Raji (cell line): ENCODE data around the gene SLC1A2.

Experiments used
- POLR2A ChIP-seq: IDR thresholded peaks from 2 replicates; pipeline ENCODE4 v1.6.1; 2011; ENCODE audit warnings: low read depth, low read length, control low read depth; ENCODE audit not compliant: insufficient read depth

Gene SLC1A2

DNA sequence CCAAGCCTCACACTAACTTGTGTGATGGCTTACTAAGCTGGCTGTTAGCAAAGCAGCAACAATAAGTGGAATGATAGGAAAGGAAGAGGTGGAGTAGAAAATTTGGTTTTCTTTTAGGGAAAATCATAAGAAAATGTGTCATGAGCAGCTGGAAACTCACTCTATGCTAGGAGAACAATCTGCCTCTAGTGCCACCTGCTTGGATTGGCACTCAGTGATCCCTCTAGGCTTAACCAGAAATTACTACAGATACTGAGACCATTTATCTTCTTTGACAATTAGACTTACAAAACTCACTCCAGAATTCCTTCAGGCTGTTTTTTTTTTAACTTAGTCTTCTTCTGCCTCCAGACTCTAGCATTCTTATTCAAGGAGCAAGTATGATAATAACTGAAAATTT is 163.1 kb downstream of the SLC1A2 start:
- no peak for TF ChIP-seq POLR2A

DNA sequence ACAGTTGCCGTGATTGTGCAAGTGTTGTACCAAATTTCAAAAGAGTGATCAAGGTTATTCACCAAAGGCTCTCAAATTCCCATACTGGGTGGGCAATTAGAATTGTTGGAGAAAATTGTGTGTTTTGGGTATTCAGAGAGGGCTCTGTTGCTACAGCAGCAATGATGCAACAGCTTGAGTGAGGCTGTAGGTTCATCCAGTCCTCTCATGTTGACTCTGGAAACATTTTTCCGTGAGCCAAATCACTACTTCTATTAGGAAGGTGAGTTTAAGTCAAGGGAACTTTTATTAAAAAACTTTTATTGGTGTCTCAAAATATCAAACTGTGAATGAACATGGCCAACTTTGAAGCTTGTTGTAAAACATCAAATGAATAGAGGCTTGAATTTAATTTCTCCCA is 163.8 kb downstream of the SLC1A2 start:
- TF ChIP-seq POLR2A = no peak

DNA sequence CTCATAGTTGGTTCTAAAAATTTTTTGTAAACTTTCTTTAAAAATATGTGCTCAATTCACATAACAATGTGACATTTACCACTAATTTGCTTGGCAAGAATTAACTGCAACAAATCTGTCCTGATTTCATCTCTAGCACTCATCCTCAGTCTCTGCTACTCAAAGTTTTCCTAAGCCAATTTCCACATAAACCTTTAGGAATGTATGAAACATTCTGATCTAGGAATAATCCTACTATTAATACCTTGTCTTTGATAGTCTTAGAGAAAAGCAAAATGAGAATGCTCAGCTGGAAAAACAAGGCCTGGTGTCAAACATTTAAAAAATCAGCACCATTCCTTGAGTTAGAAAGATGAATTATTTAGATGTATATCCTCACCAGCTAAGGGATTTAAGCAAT is 166.1 kb downstream of the SLC1A2 start:
- no peak for TF ChIP-seq POLR2A

DNA sequence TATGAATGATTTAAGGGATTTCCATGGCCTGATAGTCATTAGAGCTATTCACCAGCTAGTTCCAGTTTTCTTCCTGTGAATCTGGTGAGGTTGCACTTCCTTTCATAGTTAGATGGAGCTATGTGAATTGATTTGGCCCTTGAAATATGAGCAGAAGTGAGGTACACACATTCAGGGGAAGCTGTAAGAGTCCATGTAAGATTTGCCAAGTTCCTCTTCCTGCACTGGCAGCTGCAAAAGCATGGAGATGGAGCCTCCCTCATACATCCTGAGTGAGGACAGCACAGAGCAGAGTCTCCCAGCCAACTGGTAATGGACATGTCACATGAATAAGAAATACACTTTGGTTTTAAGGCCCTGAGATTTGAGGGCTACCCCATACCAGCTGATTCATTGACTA is 168.7 kb downstream of the SLC1A2 start:
- TF ChIP-seq POLR2A = no peak

DNA sequence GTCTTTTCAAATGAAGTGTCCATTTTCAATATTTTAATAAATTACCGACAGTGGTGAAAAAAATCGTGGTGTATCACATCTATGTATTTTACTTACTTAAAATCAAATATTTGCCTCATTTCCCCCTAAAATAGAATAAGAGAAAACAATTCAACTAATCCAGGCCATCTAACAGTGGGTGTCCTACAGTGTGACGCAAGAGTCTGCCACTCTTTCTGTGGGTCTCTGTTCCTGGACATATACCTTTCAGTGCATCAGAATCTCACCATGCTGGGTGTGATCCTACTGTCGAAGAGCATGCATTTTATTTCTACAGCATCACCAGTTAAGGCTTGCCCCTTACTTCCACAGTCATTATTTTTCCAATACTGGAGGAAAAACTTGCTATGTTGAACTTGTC is 169.2 kb downstream of the SLC1A2 start:
- no peak for TF ChIP-seq POLR2A

DNA sequence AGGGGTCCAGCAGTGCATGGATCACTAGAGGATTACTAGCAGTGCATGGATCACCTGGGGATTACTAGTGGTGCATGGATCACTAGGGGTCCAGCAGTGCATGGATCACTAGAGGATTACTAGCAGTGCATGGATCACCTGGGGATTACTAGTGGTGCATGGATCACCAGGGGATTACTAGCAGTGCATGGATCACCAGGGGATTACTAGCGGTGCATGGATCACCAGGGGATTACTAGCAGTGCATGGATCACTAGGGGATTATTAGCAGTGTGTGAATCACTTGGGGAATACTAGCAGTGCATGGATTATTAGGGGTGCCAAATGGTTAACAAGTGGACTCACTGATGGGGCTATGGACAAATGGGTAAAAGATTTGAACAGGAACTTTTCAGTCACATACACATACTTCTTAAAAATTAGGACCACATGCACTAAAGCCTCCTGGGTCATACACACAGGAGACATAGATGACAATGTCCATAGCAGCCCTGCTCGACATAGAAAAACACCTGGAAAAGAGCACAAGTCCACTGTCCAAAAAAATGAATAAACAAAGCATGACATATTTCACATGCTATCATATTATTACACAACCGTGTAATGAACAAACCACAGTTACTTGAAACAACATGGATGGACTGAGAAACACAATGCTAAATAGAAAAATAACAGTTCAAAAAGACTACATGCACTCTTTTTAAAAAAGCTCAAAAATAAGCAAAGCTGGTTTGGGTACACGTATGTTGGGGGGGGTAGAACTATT is 170.6 kb downstream of the SLC1A2 start:
- no peak for TF ChIP-seq POLR2A

DNA sequence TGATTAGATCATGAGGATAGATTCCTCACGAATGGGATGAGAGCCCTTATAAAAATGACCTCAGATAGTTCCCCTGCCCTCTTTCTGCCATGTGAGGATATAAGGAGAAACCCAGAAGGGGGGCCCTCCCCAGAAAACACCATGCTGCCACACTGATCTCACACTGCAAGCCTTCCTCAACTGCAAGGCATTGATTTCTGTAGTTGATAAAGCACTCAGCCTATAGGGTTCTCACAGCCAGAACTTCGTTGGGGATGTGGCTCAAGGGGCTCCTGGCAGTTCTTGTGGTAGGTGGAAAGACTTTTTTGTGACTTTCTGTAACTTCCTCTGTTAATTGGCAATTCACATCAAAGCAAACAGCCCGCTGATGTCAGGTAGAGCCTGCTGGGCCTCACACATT is 171.5 kb downstream of the SLC1A2 start:
- TF ChIP-seq POLR2A = no peak

DNA sequence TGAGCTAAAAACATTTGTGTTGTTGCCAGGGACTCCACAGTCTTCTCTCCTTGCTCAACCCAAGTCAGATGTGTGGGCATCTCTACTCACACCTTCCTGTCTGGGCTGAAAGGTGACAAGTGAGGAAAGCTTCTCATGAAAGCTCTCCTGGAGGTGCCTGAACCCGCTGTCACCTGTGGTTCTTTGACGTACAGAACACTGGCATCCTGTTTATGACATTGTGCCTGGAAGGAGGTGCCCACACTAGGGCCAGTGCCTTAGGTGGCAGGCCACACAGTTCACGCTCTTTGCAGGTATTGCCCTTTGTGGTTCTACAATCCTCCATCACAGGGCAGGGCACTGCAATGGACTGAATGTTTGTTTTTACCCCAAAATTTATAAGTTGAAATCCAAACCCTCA is 171.9 kb downstream of the SLC1A2 start:
- TF ChIP-seq POLR2A = no peak

DNA sequence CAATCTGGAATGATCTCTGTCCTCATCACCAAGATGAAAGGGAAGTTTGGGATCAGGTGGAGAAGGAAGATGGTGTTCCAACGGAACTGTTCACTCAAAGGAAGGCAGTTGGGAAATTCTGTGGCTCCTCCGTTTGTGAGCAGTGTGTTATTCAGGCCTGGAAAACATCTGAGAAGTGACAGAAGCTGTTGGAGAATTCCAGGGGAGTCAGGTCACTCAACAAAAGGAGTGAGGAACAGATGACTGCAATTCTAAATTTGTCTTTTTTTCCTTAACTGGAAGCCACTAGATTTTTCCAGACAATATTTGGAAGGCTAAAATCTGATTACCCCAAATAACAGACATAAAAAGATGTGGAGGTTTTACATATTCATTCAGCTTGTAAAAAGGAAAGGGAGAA is 172.6 kb downstream of the SLC1A2 start:
- TF ChIP-seq POLR2A = no peak

DNA sequence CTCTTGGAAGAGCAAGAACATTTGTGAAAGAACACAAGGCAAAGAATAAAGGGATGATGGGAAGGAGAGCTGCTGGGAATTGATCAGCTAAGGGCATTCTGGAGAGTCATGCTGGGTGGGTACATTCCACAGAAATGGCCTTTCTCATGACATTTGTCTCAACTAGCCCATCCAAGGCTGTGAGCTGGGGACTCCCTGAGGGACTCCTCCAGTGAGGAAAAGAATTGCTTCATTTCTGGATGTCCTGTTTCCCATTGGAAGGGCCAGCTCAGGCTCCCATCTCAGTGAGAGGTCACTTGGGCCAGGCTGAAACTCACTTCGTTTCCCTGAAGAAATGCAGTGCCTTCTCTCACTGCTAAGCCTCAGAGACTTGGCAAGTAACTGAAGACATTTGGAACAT is 173.6 kb downstream of the SLC1A2 start:
- no peak for TF ChIP-seq POLR2A

DNA sequence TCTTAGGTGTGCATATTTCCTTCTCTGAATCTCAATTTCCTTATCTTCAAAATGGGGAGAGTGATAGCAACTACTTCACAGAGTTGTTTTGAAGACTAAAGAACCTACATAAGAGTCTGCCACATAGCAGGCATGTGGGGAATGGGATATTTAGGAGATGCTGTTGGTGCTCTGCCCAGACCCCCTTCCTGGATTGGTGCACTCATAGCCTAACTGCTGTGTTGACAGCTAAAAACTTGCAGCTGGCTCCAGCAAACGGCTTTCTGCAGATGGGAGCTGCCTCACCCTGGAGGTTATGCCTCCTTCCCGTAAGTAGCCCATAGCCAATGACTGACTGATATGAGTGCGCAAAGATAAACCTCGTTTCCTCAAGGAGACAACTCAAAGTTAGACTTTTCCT is 174.3 kb downstream of the SLC1A2 start:
- TF ChIP-seq POLR2A = no peak

DNA sequence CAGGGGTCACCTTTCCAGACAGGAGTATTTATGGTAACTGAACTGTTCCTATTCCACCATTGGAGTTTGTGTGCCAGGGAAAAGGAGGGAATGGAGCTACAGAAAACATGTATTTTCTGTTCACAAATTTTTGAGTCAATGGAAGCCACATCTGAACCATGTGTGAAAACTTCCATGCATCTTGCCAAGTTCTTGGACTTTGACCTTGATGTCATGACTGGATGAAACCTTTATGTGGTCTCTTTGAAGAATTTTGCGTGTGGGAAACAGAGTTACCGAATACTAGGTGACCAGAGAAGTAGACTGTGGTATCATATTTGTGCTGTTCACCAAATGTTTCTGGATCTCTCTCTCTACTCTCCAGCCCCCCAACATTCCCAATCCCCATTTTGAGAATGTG is 175.6 kb downstream of the SLC1A2 start:
- no peak for TF ChIP-seq POLR2A

DNA sequence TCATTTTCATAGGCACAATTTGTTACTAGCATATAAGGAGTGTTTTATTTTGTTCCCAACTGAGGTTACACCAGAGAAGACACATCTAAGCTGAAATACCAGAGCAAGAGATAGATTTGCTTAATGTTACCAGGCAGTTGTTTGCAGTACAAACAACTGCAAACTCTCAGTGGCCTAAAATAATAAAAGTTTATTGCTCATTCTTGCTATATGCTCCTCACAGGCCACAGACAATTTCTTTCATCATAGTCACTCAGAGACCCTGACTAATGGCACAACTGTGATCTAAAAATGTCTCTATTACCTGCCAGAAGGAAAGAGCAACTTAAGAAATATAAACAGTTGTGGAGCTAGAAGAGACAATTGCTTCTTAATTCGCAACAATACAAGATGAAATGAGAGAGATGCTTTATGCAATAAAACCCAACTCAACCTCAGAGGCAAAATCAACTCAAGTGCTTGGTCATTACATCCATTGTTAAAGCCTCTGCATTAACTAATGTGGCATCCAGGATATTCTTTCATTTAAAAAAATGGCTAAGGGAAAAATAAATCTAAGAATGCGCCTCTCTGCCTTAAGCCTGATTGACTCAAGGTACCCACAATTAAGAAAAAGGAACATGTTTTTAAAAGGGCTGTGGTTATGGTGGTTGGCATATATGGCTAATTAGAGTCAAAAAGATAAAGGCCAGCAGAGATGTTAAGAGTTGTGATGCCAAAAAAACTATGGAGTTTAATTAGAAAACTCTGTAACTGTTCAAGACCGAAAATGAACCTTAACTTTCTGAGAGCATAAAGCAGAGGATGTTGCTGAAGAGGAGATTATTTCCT is 176.7 kb downstream of the SLC1A2 start:
- TF ChIP-seq POLR2A = no peak

DNA sequence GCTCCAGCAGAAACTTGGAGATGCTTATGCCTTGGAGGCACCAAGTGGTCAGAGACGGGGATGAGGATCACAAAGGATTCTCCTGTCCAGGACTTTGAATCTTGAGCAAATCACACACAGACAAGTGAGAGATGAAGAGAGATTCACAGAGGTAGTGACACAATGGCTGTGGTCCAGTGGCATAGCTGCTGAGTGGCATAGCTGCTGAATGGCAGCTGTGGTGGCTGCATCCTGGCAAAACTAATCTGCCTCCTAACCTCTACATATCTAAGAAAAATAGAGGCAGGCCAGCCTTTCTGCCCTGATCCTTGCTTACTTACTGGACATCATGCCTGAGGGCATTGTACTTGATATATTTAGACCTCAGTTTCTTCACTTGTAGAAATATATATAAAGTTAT is 177.8 kb downstream of the SLC1A2 start:
- no peak for TF ChIP-seq POLR2A

DNA sequence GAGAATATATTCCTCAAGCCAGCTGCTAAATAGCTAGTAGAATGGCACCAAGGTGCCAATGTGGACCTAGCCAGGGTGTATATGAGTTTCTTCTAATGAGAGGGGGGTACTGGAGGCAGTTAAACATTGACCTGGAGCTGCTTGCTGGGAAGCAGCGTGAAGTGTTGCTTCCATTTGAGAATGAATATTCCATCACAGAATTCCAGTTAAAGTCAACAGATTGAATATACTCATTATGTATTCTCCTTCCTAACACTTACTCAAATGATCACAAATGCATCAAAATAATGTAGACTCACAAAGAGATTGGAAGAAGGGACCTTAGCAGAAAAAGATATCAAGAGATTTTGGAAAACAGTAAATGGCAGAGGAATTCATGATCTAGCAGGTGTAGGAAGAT is 178.3 kb downstream of the SLC1A2 start:
- TF ChIP-seq POLR2A = no peak

DNA sequence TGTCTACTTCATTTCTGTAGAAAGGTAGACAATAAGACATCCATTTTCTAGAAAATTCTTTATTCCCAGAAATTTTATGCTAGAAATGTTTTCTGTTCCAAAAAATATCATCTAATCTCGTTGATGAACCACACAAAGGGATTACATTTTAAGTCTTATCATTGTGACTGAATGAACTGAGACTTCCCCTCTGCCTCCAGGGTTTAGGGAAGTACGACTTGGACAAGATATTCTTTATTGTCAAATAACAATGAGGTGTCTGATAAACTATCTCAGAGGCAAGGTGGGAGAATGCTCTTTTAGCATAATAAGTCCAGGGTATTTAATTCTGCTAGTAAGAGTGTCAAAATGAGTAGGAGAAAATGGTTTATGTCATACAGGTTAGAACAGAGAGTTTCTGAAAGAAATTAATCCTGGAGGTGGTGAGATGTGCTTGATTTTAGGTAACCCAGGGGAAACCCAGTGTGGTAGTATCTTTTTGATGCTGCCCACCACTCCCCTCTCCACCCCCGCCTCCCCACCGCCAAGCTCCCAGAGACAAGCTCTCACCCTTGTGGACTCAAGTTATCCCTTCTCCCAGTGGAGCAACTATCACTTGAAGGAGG is 179.8 kb downstream of the SLC1A2 start:
- no peak for TF ChIP-seq POLR2A
